GM18867 (cell line): Measurements from ENCODE around the gene A1CF.
"Not testable (repeated sequence)": the region's sequence is repeated elsewhere in the genome, so short reads cannot be mapped to it uniquely, and the experiment has no call there.

Experiments used
- ATAC-seq: cut with Tn5 transposase; IDR thresholded peaks from one replicate; pipeline ENCODE4 v1.9.1; 2021; ENCODE audit warnings: mild to moderate bottlenecking, moderate library complexity; ENCODE audit not compliant: unreplicated experiment

Gene A1CF

DNA sequence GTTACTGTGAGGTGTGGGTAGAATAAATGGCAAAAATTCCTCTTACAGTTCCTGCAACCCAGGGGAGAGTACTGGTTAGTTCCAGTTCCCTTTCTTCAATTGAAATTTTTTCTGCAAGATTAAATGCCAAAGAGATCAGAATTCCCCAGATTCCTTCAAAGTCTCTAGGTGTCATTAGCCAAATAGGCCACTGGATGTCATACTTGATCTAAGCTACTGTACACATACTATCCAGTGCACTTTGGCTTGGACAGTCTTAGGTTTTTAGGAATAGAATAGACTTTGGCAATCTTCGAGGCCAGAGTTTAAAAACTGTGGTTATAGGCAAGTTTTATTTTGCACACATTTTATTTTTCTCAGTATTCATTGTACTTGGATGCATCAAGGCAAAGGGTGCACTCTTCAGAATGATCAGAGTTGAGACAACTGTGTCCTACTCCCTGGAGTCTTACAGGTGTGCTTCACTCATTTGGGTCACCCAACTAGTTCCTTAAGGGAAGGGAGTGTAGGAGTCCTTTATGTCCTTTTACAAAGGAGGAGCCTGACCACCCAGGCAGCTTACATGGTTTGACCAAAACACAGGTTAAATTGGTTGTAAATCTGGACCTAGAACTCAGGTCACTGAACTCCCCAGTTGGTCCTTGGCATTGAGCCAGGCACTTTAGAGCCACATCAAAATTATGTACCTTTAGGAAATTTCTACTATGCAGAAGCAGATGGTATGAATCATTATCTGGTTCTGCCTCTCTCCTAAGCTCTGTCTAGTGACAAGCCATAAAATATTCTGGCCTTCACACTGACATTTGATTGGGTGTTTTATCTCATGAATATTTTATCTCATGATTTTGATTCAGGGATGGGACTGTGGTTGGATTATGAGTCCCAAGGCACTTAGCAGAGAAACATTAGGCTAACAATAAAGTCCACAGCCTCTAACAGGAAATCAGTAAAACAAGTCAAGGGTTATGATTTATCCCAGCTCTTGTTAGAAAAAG lies 96.2 kb downstream of the A1CF start:
- ATAC-seq: no peak

DNA sequence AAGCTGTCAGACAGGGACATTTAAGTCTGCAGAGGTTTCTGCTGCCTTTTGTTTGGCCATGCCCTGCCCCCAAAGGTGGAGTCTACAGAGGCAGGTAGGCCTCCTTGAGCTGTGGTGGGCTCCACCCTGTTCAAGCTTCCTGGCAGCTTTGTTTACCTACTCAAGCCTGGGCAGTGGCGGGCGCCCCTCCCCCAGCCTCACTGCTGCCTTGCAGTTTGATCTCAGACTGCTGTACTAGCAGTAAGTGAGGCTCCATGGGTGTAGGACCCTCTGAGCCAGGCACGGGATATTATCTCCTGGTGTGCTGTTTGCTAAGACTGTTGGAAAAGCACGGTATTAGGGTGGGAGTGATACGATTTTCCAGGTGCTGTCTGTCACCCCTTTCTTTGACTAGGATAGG lies 97.5 kb downstream of the A1CF start:
- ATAC-seq: not testable (repeated sequence)

DNA sequence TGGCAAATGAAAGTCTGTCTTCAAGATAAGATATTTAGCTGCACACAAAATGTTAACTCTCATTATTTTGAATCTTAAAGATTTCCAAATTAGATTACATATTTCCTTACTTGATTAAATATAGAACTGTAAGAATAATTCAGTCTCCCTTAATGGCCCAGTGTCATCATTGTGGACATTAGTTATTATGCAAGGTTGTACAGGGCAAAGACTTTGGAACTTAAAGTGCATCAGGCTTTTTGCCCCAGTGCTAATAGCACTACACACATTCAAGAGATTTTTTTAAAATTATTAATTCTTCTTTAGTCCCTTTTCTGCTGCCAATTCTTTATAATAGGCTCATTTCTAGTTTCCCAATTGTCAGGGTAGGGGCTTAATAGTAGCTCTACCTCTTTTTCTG lies 103.4 kb downstream of the A1CF start:
- ATAC-seq: not testable (repeated sequence)

DNA sequence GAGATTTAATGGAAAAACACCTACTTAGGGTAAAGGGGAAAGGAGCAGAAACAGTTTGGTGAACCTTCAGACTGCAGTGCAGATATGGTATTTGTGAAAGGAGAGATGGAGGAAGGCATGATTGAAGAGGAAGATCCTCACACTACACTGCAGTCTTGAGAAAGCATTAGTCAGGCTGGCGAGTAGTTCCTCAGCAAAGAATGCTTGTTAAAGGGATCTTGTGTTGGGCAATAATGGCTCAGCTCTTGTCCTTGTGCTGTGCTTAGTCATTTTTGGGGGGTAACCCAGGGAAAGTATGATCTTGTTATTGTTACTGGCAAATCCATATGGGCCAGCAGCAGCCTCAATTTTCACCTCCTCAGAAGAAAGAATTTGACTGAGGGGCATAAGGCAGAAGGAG lies 105.4 kb downstream of the A1CF start:
- ATAC-seq: not testable (repeated sequence)

DNA sequence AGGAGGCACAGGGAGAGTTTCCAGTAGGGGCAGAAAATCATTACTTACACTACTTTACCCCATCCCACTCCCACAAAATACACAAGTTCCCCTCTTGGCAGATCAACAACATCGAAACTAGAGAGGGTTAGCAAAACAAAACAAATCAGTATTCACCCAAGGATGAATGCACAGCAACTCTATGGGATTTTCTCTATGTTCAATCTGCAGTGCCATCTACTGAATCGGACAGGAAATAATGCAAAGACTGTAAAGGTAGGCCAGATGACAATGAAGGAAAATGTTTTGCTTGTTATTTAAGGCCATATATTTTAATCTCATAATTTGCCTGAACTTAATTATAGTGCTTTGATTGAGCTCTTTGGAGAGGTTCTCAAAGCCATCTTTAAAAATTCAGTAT lies 110.6 kb downstream of the A1CF start:
- not testable (repeated sequence) for ATAC-seq

DNA sequence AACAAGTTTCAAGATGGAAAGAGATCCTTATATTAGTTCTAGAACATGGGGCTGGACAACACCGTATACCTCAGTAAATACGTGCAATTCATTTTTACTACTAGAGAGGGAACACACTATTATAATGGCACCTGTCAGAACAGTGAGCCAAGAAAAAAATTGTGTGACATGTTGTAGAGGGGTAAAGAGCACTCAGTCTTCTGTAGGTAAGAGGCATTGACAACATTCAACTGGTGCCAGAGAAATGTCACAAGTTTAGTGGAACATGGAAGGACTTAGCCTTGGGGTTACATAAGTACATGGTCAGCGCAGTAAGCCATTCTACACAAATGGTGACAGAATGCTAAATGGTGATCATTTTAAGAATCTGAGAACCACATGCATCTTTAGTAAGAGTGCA lies 113.4 kb downstream of the A1CF start:
- not testable (repeated sequence) for ATAC-seq

DNA sequence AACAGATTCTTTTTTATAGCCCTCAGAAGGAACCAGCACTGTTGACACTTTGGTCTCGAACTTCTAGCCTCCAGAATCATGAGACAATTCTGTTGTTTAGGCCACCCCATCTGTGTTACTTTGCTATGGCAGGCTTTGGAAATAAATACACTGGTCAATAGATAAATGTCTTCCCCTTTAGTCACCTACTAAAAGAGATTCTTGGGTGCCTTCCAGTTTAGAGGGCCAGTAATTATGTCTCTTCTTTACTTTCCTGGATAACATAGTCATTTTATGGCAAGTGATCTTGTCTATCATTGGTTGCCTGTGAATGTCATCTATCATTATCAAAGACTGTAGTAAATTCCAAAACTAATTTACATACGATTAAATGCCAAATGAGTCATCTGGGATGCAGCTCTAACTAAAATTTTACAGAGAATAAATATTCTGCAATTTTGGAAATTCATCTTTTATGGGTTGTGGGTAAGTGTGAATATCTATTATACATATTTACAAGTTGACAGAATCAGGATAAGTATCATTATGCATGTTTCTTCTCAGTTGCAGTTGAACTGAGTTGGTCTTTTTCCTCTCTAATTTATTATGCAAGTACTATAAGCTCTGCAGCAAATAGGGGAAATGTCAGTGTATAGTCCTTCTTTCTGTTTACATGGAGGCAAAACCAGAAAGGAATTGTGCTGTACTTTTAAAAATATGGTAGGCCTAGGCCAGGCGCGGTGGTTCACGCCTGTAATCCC lies 118.5 kb downstream of the A1CF start:
- not testable (repeated sequence) for ATAC-seq
